HK-2 (cell line): Measurements from ENCODE around the gene DENND1A.
"Not testable (repeated sequence)": the region's sequence is repeated elsewhere in the genome, so short reads cannot be mapped to it uniquely, and the experiment has no call there.

Experiments
- DNase-seq: peaks from one replicate; pipeline ENCODE4 v3.0.0-alpha.2; 2018; ENCODE audit not compliant: unreplicated experiment

The DENND1A gene

DNA sequence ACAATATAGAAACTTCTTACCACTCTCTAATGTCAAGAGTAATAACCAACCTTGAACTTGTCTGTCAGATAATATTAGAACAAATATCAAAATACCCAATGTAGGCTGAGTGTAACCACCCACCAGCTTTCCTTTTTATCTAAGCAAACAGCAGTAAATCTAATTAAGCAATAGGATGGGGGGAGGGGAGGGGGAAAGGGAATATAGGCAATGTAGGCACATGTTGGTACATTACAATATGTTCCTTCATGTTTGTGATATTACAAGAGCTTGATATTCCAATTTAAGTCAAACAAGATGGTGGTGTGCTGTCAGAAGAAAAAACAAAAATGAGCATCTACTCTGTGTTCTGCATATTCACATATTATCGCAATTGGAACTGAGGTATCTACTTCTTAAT is 158.2 kb downstream of the DENND1A start:
- DNase-seq: no peak

DNA sequence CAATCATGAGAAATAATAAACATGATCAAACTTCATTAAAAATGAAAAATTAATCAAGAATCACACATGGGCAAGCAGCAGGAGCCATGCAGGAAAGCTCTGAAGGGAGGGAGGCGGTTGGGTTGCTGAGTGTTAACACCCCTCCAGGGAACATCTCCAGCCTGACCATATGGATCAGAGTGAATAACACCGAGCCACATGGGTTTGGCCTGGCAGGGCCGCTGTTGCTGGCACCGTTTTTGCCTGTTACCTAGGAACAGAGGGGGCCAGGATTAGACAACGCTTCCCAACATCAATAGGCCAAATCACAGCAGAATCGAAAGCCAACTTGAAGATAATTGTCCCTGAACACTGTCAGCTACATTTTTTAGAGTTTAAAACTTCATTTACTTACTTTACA is 160.2 kb downstream of the DENND1A start:
- no peak for DNase-seq

DNA sequence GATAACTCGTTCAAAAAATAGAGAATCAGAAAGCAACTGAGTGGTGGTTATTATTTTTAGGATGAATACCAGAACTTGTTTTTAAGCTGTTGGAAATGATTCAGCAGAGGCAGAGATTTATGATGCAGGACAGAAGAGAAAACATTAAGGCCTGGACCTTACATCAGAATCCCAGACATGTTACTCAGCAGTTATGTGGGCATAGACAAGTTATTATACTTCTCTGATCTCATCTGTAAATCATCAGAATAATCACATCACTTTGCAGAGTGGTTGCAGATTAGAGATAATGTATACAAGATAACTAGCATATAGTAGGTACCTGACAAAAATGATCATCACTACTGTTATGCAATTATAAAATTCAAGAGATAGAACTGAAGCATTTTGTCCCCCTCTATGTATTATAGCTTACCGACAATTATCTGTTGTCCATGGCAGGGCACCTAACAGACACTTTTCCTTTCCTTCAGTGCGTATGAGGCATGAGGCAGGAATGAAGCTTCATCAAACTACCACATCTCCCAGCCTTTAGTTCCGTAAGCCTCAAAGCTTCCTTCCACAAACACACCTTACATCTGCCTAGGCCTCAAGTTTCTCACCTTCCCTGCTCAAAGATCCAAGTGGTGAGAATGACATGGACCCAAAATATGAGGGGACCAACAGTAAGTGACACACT is 165.9 kb downstream of the DENND1A start:
- DNase-seq: no peak

DNA sequence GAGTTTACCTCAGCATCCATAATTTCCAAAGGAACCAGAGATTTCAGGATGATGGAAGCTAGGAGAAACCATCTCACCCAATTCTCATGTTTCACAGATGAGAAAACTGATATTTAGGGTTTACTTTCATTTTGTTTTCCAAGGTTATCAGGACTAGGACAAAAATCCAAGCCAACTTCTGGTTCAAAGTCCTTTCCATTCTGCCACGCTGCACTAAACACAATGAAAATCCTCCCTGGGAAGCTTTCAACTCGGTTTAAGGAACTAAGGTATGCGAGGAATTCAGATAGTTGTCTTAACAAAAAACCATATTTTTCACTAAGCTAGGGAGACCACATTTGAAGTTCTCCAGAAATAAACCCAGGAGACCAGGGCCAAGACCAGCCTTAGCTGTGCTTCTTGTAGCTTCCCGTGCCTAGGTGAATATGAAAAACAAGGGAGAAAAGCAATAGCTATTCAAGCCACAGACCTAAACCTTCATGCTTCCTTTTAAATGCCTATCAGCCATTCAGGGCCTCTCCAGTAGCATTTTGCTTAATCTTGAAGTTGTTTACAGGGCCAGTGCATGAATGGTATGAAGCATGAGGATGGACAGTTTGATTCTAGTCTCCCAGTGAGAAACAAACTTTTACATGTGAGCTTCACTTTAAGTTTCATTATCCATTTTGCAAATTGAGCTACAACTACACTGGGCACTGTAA is 167.9 kb downstream of the DENND1A start:
- no peak for DNase-seq

DNA sequence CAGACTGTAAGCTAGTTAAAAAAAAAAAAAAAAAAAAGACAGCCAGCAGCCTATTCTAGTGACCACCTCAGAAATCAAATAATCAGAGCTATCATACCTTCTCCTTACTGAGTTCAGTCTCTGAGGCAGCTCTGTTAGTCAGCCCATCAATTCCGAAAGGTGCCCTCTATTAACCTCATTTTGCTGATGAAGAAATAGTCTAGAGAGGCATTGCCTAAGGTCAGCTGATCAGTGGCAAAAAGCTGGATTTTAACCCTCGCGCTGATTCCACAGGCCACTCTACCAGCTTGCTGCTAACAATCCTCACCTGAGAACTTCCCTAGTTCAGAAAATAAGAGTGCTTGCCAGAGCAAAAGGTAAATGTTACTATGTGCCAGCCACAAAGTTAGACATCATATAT is 172.0 kb downstream of the DENND1A start:
- no peak for DNase-seq

DNA sequence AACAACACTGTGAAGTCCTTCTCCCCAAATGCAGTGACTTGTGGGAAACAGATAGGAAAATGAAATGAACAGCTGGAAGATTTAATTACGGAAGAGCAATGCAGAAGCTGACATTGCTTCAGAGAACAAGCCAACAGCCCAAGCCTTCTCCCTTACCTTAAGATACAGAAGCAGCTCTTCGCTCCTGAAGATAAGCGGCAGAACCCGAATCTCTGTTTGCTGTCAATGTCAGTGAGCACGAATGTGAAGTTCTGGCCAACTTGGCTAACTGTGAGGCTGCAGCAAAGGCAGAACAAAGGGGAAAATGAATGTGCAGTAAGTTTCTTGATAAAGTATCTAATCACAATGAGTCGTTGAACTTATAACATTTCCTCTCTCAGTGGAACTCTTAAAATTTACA is 172.4 kb downstream of the DENND1A start:
- no peak for DNase-seq

DNA sequence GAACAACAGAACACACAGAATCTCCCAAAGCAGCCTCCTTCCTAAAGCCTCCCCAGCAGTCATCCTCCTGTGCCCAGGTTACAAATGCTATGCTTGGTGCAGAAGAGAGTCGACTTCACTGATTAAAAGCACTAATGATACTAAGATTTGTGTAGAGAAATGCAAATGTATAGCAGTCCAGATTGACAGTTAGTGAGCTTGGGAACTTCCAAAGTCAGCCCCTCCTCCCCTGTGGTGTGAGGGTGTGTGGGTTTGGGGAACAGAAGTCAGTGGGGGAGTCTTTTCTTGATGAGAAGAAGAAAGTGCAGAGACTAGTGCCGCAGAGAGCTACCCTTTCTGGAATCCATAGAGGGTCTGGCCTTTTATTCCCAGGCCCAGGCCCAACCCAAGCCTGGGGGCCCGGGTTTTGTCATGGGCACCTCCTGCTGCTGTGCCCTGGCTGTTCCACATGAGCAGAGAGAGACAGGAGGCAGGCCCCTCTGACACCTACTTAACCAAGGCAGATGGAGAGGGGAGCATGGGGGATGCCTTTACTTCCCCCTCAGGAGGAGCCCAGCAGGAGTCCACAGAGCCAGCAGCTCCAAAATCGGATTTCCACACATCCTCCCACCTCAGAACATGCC is 173.3 kb downstream of the DENND1A start:
- DNase-seq: no peak

DNA sequence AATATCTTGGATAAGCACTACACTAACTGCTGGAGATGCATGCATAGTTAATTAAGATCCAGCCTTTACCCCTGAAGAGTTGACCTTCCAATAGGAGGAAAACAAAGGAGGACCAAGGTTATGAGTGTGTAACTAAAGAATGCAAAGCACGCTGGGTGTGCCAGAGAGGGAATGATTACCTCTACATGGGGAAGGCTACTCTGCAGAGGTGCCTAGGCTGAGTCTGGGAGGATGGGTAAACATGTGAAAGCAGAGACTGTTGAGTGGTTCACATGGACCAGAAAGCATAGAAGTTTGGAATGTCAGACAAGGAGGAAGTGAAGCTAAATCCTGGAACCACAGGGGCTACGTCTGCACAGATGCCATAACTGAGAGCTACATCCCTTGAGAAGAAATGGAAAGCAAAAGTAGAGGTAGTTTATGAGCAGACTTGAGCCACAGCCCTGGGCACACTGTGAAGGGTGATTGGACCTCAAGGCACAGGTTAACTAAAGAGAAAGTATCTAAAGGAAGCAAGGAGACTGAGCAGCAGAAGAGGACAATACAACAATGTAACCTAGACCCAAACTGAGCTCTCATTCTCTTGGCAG is 176.2 kb downstream of the DENND1A start:
- no peak for DNase-seq

DNA sequence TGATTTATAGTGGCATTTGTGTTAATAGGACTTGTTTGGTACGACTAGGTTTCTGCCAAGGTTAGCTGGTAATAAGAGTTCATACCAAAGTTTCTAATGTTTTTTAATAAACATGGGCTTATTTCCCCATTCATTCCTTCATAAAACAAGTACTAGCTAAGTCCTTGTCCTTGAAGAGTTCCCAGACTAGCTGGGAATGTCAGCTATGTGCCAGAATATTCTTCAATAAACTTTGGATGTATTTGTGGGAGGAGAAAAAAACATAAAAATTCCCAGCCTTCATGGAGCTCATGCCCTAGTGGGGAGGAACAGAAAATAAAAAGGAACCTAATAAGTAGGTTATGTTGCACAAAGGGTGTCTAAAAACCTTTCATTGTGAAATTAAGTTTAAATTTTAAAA is 176.9 kb downstream of the DENND1A start:
- DNase-seq: no peak

DNA sequence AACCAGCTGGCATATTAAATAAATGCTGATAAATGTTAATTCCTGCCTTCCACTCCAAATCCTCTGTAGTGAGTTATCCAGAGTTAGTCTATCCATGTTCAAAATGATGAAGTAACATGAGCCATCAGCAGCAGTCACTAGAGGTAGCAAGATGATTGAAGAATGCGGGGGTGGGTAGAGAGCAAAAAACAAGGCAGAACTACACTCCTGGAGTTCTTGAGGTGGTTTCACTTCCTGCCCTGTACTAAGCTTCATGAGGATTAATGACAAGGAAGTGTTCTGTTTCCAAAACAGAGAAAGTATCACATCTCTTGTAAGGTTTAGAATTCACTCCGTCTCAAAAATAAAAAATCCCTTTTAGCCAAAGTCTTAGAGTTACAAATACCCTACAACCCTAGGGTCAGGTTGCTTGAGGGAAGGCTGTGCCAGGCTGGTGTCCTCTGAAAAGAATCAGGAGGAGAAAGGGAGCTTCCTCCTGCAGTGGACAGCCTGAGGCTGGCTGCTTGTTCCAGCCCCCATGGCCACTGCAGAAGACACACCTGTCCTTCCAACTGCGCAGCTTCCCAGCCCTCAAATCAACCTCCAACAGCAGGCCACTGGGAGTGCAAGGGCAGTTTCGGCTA is 180.2 kb downstream of the DENND1A start:
- no peak for DNase-seq

DNA sequence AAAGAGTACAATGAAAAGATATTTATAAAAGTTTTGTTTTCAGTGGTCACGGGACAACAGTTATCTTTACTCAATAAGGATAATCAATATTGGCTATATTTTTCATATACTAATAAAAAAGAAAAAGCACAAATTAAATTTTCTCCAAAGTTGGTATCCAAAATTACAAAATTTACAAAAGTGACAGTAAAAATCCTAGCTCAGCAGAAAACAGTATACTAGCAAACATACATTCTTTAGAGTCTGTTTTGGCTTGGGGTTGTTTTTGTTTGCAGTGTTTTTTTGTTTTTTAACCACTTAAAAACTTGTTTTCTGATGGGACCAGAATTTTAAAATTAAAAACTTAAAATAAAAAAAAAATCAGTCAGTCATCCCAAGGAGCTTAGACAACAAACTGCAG is 183.2 kb downstream of the DENND1A start:
- no peak for DNase-seq

DNA sequence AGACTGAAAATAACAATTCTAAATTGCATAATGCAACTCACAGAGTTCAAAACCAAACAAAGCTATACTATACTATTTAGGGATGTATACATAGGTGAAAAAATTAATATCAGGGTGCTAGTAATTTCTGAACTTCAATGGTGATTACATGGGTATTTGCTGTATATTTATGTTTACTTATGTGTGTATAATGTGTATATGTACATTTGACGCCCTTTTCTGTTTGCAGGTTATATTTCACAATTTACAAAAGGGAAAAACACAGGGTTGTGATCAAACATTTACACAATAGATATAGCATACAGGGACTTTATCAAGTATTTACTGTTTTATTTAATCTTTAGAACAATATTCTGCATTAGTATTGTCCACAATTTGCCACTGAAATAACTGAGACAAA is 184.0 kb downstream of the DENND1A start:
- no peak for DNase-seq

DNA sequence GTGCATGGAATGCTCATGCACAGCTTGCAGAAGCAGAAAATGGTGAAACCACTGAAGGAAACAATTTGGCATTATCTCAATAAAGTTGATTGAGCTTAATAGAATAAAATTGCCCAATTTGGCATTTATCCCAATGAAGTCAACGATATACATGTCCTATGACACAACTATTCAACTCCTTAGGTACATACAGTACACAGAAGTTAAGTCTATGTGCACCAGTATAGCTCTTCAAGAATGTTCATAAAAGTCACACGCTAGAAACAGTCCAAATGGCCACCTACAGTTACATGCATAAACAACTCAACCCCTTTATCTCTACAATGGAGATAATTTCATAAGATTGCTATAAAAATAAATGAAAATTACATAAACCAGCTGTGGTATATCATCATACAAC is 184.5 kb downstream of the DENND1A start:
- DNase-seq: no peak

DNA sequence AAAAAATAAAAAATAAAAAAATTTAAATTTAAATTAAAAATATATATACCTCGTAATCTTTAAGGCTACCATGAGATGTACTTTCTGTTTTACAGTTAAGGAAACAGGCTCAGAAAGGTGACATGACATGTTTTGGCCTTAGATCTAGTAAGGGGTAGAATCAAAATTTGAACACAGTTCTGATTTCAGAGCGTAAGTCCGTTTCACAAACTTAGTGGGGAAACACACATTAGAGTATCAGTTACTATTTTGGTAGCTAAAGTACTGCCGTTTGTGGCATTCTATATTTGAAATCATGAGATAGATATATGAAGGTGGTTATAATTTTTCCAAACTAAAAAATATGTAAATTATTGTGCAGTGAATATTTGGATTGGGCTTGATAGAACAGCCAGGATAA is 186.2 kb downstream of the DENND1A start:
- DNase-seq: no peak

DNA sequence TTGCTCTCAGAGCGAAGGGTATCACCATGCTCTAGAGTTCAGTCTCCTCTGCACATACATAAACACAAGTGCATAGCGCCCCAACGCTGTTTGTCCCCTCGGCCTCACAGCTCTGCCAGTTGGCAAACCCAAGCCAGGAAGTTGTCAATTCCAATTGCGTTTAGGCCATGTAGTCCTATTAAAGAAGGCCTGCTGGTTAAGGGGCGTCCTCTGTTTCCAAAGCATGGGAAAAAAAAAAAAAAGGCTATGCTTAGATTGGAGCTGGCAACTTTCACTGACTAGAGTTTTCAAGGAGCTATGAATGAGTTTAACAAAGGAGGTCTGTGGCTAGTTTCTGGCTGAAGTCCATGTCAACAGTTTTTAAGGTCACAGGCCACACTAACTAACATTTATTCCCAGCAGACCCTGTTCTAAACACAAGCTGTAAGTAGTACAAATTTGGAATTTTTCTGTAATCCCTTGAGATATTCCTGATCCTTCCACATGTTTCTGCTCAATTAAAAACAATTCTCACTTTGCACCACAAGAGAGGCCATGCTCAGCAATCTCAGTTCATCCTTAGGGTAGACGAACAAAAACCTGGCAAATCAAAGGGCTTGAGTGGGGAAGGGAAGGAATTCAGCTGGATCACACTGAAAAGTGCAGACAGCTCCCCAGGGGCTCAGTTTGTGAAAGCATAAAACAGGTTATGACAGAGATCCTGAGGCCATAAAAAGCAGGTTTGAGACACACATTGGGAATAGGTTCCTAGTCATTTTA is 187.7 kb downstream of the DENND1A start:
- DNase-seq: no peak

DNA sequence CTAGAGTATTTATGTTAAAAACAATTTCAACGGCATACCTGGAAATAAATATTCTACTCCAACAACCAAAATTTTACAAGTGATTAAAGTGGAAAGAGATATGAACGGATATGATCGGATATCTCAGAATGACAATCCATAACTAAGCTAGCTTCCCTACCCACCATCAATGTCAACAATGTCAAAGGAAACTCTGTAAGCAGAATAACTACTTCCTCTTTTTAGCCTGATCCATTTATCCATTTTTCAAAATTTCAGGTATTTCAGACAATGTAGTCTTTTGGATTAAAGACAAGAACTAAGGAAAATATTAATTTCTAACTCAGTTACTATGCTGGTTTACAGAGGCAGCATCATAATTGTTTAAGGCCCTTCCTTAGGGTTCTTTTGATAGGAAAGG is 188.7 kb downstream of the DENND1A start:
- no peak for DNase-seq

DNA sequence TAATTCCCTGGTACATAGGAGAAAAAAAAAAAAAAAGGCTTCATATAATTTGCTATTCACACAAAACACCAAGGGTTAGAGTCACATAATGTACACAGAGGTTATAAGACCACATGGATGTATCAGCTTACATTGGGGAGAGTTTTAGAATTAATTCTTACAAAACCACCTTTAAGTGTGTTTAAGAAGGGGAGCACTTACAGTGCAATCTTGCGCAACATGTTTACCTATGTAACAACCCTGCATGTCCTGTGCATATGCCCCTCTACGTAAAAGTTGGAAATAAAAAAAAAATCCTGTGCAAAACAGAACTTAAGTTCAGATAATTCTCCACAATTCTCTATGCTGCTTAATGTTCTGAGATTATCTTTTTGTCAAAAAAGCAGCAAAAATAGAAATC is 190.0 kb downstream of the DENND1A start:
- no peak for DNase-seq

DNA sequence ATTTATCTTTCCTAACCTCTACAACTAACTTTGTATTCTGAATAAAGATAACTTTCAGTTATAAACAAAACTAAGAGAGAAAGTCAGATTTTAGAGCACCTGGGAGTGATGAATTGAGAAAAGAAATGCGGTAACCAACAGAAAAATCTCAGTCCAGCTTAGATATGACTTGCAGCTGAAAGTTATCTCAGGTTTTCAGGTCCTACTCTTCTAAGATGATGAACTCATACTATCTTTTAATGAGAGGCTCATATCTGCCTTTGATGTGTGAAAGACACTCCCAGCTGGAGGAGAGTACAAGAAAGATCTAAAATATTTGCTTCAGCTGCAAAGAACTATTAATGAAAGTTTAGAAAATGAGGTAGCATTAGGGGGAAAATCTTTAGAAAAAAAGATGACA is 190.5 kb downstream of the DENND1A start:
- DNase-seq: no peak

DNA sequence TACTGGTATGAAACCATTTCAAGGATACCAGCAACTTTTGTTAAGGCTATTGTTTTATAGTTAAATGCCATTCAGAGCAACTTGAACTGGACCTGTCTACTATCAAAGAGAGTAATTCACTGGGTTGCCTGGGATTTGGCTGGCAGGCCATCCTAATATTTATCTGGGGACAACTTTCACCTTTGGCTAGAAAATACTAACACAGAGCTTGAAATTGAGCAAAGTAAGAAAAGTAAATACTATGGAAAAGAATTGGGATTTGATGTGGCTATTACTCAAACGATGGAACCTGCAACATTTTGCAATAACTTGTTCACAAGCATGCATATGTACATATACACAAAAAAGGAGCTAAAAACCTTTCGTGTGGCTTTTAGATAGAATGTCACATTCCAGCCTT is 191.3 kb downstream of the DENND1A start:
- no peak for DNase-seq

DNA sequence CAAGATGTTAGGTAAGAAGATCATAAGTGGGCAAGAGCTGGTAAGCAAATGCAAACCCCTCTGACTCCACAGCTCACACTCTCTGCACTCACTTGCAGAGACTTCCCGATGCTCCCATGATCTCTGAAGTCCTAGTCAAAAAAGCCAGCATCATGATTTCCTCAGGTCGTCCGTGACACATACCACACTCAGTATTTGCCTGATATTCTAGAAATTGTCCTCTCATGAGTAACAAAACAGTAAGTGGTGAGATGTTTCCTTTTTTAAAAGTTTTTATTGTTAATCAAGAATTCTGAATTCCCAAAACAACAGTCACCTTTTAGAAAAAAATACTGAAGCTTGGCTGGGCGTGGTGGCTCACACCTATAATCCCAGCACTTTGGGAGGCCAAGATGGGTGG is 194.6 kb downstream of the DENND1A start:
- no peak for DNase-seq

DNA sequence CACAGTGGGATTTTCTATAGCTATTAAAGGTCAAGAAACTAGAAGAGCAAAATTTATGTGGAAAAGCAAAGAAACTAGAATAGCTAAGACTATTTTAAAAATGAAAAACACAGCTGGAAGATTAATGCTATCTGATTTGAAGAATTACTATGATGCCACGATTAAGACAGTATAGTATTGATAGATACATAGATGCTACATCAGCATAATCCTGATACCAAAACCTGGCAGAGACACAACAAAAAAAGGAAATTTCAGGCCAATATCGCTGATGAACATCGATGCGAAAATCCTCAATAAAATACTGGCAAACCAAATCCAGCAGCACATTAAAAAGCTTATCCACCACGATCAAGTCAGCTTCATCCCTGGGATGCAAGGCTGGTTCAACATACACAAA is 201.4 kb downstream of the DENND1A start:
- not testable (repeated sequence) for DNase-seq

DNA sequence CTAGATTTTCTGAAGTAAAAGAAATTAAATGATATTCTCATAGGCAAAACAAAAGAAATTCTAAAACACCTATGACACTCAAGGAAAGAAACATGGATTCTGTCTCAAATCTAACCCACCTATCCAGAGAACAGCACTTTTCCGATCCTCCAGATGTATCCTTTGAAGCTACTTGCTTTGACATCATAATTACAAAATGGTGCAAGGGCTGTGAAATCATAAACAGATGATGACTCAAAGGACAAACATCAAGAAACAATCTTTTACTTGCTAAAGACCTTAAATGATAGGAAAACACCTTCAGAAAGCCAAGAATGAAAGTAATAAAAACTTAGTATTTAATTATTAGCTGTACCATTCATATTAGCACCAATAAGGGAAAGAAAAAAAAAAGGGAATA is 202.6 kb downstream of the DENND1A start:
- DNase-seq: no peak
